WTC11 (cell line): ENCODE measurements around the gene MACF1. TPM values are rescaled to one million over a fixed set of nuclear protein-coding genes. Genes with fewer than 3 reads are reported as not detected.
A peak's percentile ranks its signal among the peaks of the same experiment; 100 is the strongest.

ENCODE experiments used
- ATAC-seq: fragments of 200-7000 bp; cut with Tn5 transposase; 2 replicates; pipeline ENCODE4 v1.10.0; 2021; ENCODE audit warnings: mild to moderate bottlenecking, moderate library complexity
- CTCF ChIA-PET: fragments of 300-600 bp; sonication (Branson Sonifier 250); formaldehyde crosslinking; loops from one replicate; lab custom pipeline; 2021; ENCODE audit warnings: antibody characterized with exemption; lab: Charles Lee
- POLR2A ChIA-PET: fragments of 350-600 bp; sonication (Branson Sonifier 250); formaldehyde crosslinking; loops from one replicate; lab custom pipeline; 2021; ENCODE audit warnings: antibody characterized with exemption; lab: Charles Lee
- DNase-seq: peaks from one replicate; pipeline ENCODE4 v3.0.0; 2021; ENCODE audit warnings: low spot score
- H3K27ac Mint-ChIP-seq: 2 replicates; pipeline ENCODE4 v1.8.0; 2021; ENCODE audit warnings: mixed read lengths
- H3K27me3 Mint-ChIP-seq: 2 replicates; pipeline ENCODE4 v1.8.0; 2021; ENCODE audit warnings: low read depth, mild to moderate bottlenecking, moderate library complexity, mixed read lengths
- H3K36me3 Mint-ChIP-seq: 2 replicates; pipeline ENCODE4 v1.8.0; 2021; ENCODE audit warnings: mixed read lengths
- H3K4me1 Mint-ChIP-seq: 2 replicates; pipeline ENCODE4 v1.8.0; 2022; ENCODE audit warnings: mixed read lengths
- H3K4me3 Mint-ChIP-seq: 2 replicates; pipeline ENCODE4 v1.8.0; 2021; ENCODE audit warnings: mild to moderate bottlenecking, moderate library complexity, mixed read lengths
- H3K9me3 Mint-ChIP-seq: 2 replicates; pipeline ENCODE4 v1.8.0; 2021; ENCODE audit warnings: mixed read lengths
- ATF3 ChIP-seq: sonication (generic); formaldehyde crosslinking; conservative IDR thresholded peaks from 2 replicates; pipeline ENCODE4 v1.8.1; 2022; ENCODE audit warnings: mild to moderate bottlenecking, missing genetic modification reagents
- CDX4 ChIP-seq: fragments of 250-450 bp; sonication (Bioruptor Pico); IDR thresholded peaks from 2 replicates; pipeline ENCODE4 v1.9.0; 2021; ENCODE audit warnings: moderate library complexity, mild to moderate bottlenecking, inconsistent platforms, borderline replicate concordance
- CREB1 ChIP-seq: sonication (generic); formaldehyde crosslinking; IDR thresholded peaks from 2 replicates; pipeline ENCODE4 v1.8.0; 2023; ENCODE audit warnings: mild to moderate bottlenecking, missing genetic modification reagents
- GTF2I ChIP-seq: fragments of 250-450 bp; sonication (Bioruptor Pico); conservative IDR thresholded peaks from 2 replicates; pipeline ENCODE4 v1.4.0; 2021; ENCODE audit warnings: mild to moderate bottlenecking
- HMGXB4 ChIP-seq: sonication (generic); formaldehyde crosslinking; IDR thresholded peaks from 2 replicates; pipeline ENCODE4 v1.8.1; 2023; ENCODE audit warnings: mild to moderate bottlenecking, moderate library complexity, missing genetic modification reagents
- MYBL2 ChIP-seq: sonication (generic); formaldehyde crosslinking; IDR thresholded peaks from 2 replicates; pipeline ENCODE4 v1.8.1; 2023; ENCODE audit warnings: mild to moderate bottlenecking, moderate library complexity, missing genetic modification reagents
- SMAD4 ChIP-seq: sonication (generic); formaldehyde crosslinking; IDR thresholded peaks from 2 replicates; pipeline ENCODE4 v1.8.0; 2022; ENCODE audit warnings: mild to moderate bottlenecking, missing genetic modification reagents
- STAT6 ChIP-seq: sonication (generic); formaldehyde crosslinking; conservative IDR thresholded peaks from 2 replicates; pipeline ENCODE4 v1.8.1; 2023; ENCODE audit warnings: mild to moderate bottlenecking, low read depth, missing genetic modification reagents, moderate library complexity
- ZMAT4 ChIP-seq: fragments of 250-450 bp; sonication (Bioruptor Pico); IDR thresholded peaks from 2 replicates; pipeline ENCODE4 v1.9.0; 2021; ENCODE audit warnings: mild to moderate bottlenecking
- ZNF416 ChIP-seq: fragments of 250-450 bp; sonication (Bioruptor Pico); IDR thresholded peaks from 2 replicates; pipeline ENCODE4 v1.9.0; 2021; ENCODE audit warnings: mild to moderate bottlenecking, inconsistent platforms
- ZNF423 ChIP-seq: fragments of 250-450 bp; sonication (Bioruptor Pico); IDR thresholded peaks from 2 replicates; pipeline ENCODE4 v2.1.2; 2022; ENCODE audit warnings: mild to moderate bottlenecking, moderate library complexity
- ZNF532 ChIP-seq: fragments of 250-450 bp; sonication (Bioruptor Pico); IDR thresholded peaks from 2 replicates; pipeline ENCODE4 v1.9.0; 2021; ENCODE audit warnings: mild to moderate bottlenecking, borderline replicate concordance
- ZNF671 ChIP-seq: fragments of 250-450 bp; sonication (Bioruptor Pico); IDR thresholded peaks from 2 replicates; pipeline ENCODE4 v1.8.0; 2021; ENCODE audit warnings: mild to moderate bottlenecking
- total RNA-seq: library from RNA; stranded (reverse); gene quantifications from 3 replicates; pipeline ENCODE4 v1.2.3, GENCODE V29; 2021

Gene MACF1
- total RNA-seq, 1 experiment from 2014 or later, result 327 TPM

GRCh38 chr1:39481289-39481688 is 276.8 kb downstream of the MACF1 start (continued):
- TF ChIP-seq CREB1 (CRISPR knock-in tag) (no peak), ZNF532 (CRISPR knock-in tag) (no peak), ZNF416 (CRISPR knock-in tag) (no peak), ZMAT4 (CRISPR knock-in tag) (no peak), ATF3 (CRISPR knock-in tag) (no peak), ZNF423 (CRISPR knock-in tag) (no peak), STAT6 (no peak)

GRCh38 chr1:39483276-39483675 is 278.8 kb downstream of the MACF1 start:
- CTCF ChIA-PET, result no interaction called here
- no peak for ATAC-seq
- 0 out of 2 replicates have a peak overlapping the region, but pooled peaks have one; percentile 42 for H3K27ac Mint-ChIP-seq

More at GRCh38 chr1:39483276-39483675, 278.8 kb downstream of the MACF1 start:
- peaks cover 71% of the 10 kb centered on the region for H3K36me3 Mint-ChIP-seq
- POLR2A ChIA-PET, result interaction anchor here (0.7 kb wide), 1 partner anchor 924 kb away, joined by 5 read pairs; no protein-coding TSS in a partner anchor
- H3K27me3 Mint-ChIP-seq, result peaks cover 1% of the 10 kb centered on the region; the same call in 1 of the 2 replicates
- H3K9me3 Mint-ChIP-seq, result no peaks in the 10 kb centered on the region
- H3K4me3 Mint-ChIP-seq, result no peak overlapping the region
- no peak for TF ChIP-seq GTF2I (CRISPR knock-in tag)
- TF ChIP-seq ZNF671, result no peak
- no peak for TF ChIP-seq CDX4
- TF ChIP-seq SMAD4 (CRISPR knock-in tag), result no peak
- no peak for TF ChIP-seq HMGXB4
- TF ChIP-seq MYBL2, result no peak
- no peaks in the 10 kb centered on the region for H3K4me1 Mint-ChIP-seq
- DNase-seq, result no peak
